PC-9 (cell line): Measurements from ENCODE around the gene CNGB1. TPM values are rescaled to one million over a fixed set of nuclear protein-coding genes. Genes with fewer than 3 reads are reported as not detected.

Source experiments
- BruUV-seq: library from RNA; stranded (reverse); fragments of 400-500 nt; replicated peaks from 2 replicates; lab custom pipeline; 2021; lab: Mats Ljungman, UMichigan
- CTCF ChIA-PET: fragments of 300-600 bp; sonication (Branson Sonifier 250); formaldehyde crosslinking; loops from one replicate; lab custom pipeline; 2022; ENCODE audit warnings: antibody characterized with exemption; lab: Charles Lee
- POLR2A ChIA-PET: fragments of 300-600 bp; sonication (Branson Sonifier 250); formaldehyde crosslinking; loops from one replicate; lab custom pipeline; 2022; ENCODE audit warnings: antibody characterized with exemption; ENCODE audit not compliant: unreplicated experiment; lab: Charles Lee
- DNase-seq, 2 experiments: peaks; one replicate each; pipeline versions ENCODE4 v3.0.0 to v3.0.0-alpha.2; 2015 to 2022; ENCODE audit warnings: mixed read lengths in 1 of 2
- H2AFZ ChIP-seq: fragments of 200-600 bp; sonication (generic); 2 replicates; pipeline ENCODE4 v1.8.1; 2017; ENCODE audit warnings: antibody characterized with exemption
- H3F3A ChIP-seq: fragments of 200-600 bp; sonication (generic); 2 replicates; pipeline ENCODE4 v1.8.1; 2017; ENCODE audit warnings: antibody characterized with exemption, mild to moderate bottlenecking, low read depth; ENCODE audit not compliant: insufficient read depth
- H3K27ac ChIP-seq: fragments of 200-600 bp; sonication (generic); 2 replicates; pipeline ENCODE4 v1.6.1; 2016; ENCODE audit warnings: mixed run types
- H3K27me3 ChIP-seq: fragments of 200-600 bp; sonication (generic); 2 replicates; pipeline ENCODE4 v1.6.1; 2016; ENCODE audit warnings: low read depth, mixed run types; ENCODE audit not compliant: insufficient read depth
- H3K36me3 ChIP-seq: fragments of 200-600 bp; sonication (generic); 2 replicates; pipeline ENCODE4 v1.6.1; 2016; ENCODE audit warnings: low read depth, mixed run types
- H3K4me1 ChIP-seq: fragments of 200-600 bp; sonication (generic); replicated peaks from 2 replicates; pipeline ENCODE4 v1.6.1; 2016; ENCODE audit warnings: mixed run types; ENCODE audit not compliant: insufficient read depth
- H3K4me2 ChIP-seq: fragments of 200-600 bp; sonication (generic); 2 replicates; pipeline ENCODE4 v1.6.1; 2017; ENCODE audit warnings: mixed run types
- H3K4me3 ChIP-seq: fragments of 200-600 bp; sonication (generic); 2 replicates; pipeline ENCODE4 v1.6.1; 2016; ENCODE audit warnings: mixed run types
- H3K79me2 ChIP-seq: fragments of 200-600 bp; sonication (generic); 2 replicates; pipeline ENCODE4 v1.6.1; 2017; ENCODE audit warnings: low read depth, mixed run types
- H3K9me2 ChIP-seq: fragments of 200-600 bp; sonication (generic); 2 replicates; pipeline ENCODE4 v1.8.1; 2017; ENCODE audit warnings: mild to moderate bottlenecking; ENCODE audit not compliant: insufficient read depth
- H3K9me3 ChIP-seq: fragments of 200-600 bp; sonication (generic); 2 replicates; pipeline ENCODE4 v1.8.1; 2016; ENCODE audit warnings: low read depth; ENCODE audit not compliant: insufficient read depth
- H4K20me1 ChIP-seq: fragments of 200-600 bp; sonication (generic); 2 replicates; pipeline ENCODE4 v1.8.1; 2017; ENCODE audit not compliant: insufficient read depth
- CTCF ChIP-seq: fragments of 200-600 bp; sonication (generic); conservative IDR thresholded peaks from 2 replicates; pipeline ENCODE4 v1.6.1; 2017; ENCODE audit warnings: mixed run types, antibody characterized with exemption, mild to moderate bottlenecking, moderate library complexity
- EZH2 ChIP-seq: fragments of 200-600 bp; sonication (generic); IDR thresholded peaks from 2 replicates; pipeline ENCODE4 v1.8.0; 2017; ENCODE audit warnings: antibody characterized with exemption, low read depth
- intact Hi-C: fragments of 100-400 bp; cut with micrococcal nuclease; formaldehyde crosslinking; loops from one replicate; pipeline ENCODE4 v1.10.0; 2022; ENCODE audit not compliant: unreplicated experiment
- total RNA-seq: library from RNA; stranded (reverse); gene quantifications from 2 replicates; pipeline ENCODE4 v1.2.3, GENCODE V29; 2021

The CNGB1 gene
- total RNA-seq, 1 experiment from 2014 or later = 1.1 TPM

GRCh38 chr16:57889960-57890751 is 80.8 kb downstream of the CNGB1 start:
- Histone ChIP-seq H3K9me3 (peaks cover 8% of the 10 kb centered on the region; the same call in 1 of the 2 replicates), H3K27ac (no peak overlapping the region), H3K4me3 (no peak overlapping the region), H3K79me2 (no peaks in the 10 kb centered on the region), H3F3A (peaks cover 29% of the 10 kb centered on the region), H3K4me2 (no peak overlapping the region), H3K4me1 (peaks cover 40% of the 10 kb centered on the region), H3K9me2 (no peaks in the 10 kb centered on the region), H2AFZ (no peak overlapping the region), H4K20me1 (no peaks in the 10 kb centered on the region), H3K27me3 (no peaks in the 10 kb centered on the region), H3K36me3 (no peaks in the 10 kb centered on the region)
- CTCF ChIA-PET = no interaction called here
- intact Hi-C loops = loop anchor here (10.0 kb wide), 1 partner anchor 235 kb away; the partner anchor contains the start of gene CFAP20
- BruUV-seq = no TSS peak
- POLR2A ChIA-PET = no interaction called here
- DNase-seq = no peak
- TF ChIP-seq EZH2 = no peak

- Histone ChIP-seq H3K36me3 (no peaks in the 10 kb centered on the region), H3K79me2 (no peaks in the 10 kb centered on the region), H3K9me3 (peaks cover 3% of the 10 kb centered on the region; the same call in 1 of the 2 replicates), H3K27ac (no peak overlapping the region), H3F3A (peaks cover 23% of the 10 kb centered on the region), H2AFZ (no peak overlapping the region), H3K4me3 (no peak overlapping the region), H4K20me1 (no peaks in the 10 kb centered on the region), H3K9me2 (no peaks in the 10 kb centered on the region), H3K4me2 (no peak overlapping the region), H3K4me1 (peaks cover 34% of the 10 kb centered on the region), H3K27me3 (no peaks in the 10 kb centered on the region)
- no peak for DNase-seq
- TF ChIP-seq CTCF (no peak), EZH2 (no peak)
- BruUV-seq = no TSS peak
- CTCF ChIA-PET = no interaction called here
- intact Hi-C loops = no loop called here
- POLR2A ChIA-PET = no interaction called here
Observed at GRCh38 chr16:57889522-57889921, 81.4 kb downstream of the CNGB1 start.

- TF ChIP-seq CTCF = no peak
- no peak for TF ChIP-seq EZH2
- Histone ChIP-seq H3K4me2 (no peak overlapping the region), H3F3A (peaks cover 18% of the 10 kb centered on the region), H3K9me2 (no peaks in the 10 kb centered on the region), H3K79me2 (no peaks in the 10 kb centered on the region), H3K27me3 (no peaks in the 10 kb centered on the region), H2AFZ (no peak overlapping the region), H3K27ac (no peak overlapping the region), H3K4me1 (peaks cover 30% of the 10 kb centered on the region), H3K4me3 (no peak overlapping the region), H4K20me1 (no peaks in the 10 kb centered on the region), H3K9me3 (no peaks in the 10 kb centered on the region), H3K36me3 (no peaks in the 10 kb centered on the region)
- no TSS peak for BruUV-seq
- no peak for DNase-seq
- POLR2A ChIA-PET = no interaction called here
- intact Hi-C loops = no loop called here
- CTCF ChIA-PET = no interaction called here
Observed at GRCh38 chr16:57889111-57889510, 81.8 kb downstream of the CNGB1 start.
